LNCAP (cell line): ENCODE results near the gene CELF5.

ENCODE experiments used
- CTCF ChIP-seq: fragments of 450-650 bp; IDR thresholded peaks from 2 replicates; pipeline ENCODE4 v1.5.1; 2017; ENCODE audit warnings: mild to moderate bottlenecking

Gene CELF5

DNA sequence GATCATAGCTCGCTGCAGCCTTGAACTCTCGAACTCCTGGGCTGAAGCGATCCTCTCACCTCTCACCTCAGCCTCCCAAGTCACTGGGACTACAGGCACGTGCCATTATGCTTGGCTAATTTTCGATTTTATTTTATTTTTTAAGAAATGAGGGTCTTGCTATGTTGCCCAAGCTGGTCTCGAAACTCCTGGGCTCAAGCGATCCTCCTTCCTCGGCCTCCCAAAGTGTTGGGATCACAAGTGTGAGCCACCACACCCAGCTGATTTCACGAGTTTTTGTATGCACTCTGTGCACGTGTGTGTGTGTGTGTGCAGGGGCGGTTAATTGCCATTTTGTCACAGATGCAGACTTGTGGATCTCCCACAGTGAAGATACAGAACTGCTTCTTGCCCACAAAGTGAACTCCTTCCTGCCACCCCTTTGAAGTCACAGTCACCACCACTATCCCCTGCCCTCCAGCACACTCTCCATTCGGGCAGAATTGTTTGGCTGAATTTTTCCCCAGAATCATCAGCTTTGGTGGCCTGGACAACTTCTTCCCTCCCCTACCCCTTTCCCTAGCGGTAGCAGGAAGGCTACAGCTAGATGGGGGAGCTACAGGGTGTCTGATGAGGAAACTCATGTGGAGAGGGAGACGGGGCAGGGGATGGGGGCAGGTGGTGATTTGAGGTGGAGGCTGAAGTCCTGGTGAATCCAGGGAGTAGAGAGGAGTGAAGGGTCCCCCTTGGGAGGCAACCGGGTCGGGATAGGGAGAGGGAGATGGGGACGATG lies 59.6 kb downstream of the CELF5 start:
- no peak for TF ChIP-seq CTCF

DNA sequence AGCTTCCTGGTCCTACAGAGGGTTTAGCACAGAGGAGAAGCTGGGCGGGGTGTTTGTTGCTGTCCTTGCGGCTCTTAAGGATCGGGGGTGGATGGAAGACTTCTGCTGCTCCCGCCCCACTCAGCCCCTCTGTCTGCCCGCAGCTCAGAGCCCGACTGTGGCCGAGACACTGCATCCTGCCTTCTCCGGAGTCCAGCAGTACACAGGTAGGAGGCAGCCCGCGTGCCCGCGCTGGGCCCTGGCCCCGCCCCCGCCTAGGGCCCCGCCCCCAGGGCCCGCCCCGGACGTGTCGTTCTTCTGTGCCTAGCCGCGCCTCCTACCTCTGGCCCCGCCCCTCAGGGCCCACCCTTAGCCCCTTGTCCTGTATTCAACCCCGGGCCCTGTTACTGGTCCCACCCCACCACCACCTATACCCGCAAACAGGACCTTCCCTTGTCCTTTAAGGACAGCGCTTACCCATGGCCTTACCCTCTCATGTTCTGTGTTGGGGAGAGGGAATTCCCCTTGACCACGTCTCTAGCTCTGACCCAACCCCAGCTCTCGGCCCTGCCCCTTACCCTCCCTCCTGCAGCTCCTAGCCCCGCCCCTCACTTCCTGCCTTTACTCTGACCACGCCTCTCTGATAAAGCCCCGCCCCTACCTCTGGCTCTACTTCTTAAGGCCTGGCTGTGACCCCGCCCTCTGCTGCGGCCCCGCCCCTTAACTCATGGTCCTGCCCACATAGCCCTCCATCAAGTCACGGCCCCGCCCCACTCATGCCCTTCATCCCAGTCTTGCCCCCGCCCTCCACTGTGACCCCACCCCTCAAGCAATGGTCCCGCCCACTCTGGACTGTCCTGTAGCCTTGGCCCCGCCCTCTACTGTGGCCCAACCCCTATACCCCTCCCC lies 60.5 kb downstream of the CELF5 start:
- TF ChIP-seq CTCF = no peak

GRCh38 chr19:3285647-3286176 lies 61.3 kb downstream of the CELF5 start:
- no peak for TF ChIP-seq CTCF

- no peak for TF ChIP-seq CTCF
These were observed 63.4 kb downstream of the CELF5 start for GRCh38 chr19:3287814-3288213.

- TF ChIP-seq CTCF = no peak
These were observed 65.6 kb downstream of the CELF5 start for GRCh38 chr19:3289971-3290569.

DNA sequence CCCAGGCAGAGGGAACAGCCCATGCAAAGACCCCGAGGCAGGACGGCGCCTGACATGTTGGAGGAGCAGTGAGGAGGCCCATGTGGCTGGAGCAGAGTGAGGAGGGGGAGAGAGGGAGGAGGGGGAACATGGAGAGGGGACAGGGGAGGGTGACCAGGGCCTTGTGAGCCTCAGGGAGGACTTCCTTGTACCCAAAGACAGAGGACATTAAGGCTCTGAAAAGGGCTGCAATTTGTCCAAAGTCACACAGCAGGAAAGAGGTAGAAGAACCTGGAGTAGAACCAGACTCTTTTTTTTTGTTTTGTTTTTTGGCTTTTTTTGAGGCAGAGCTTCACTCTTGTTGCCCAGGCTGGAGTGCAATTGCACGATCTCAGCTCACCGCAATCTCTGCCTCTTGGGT lies 67.2 kb downstream of the CELF5 start:
- no peak for TF ChIP-seq CTCF

GRCh38 chr19:3292958-3293529 lies 68.6 kb downstream of the CELF5 start:
- no peak for TF ChIP-seq CTCF
